Measurements from ENCODE around the gene PRIM2.
"Not testable (repeated sequence)": the region's sequence is repeated elsewhere in the genome, so short reads cannot be mapped to it uniquely, and the experiment has no call there.

- not testable (repeated sequence) for TF ChIP-seq ZNF10 (tag by site-specific recombination; IDR thresholded peaks at IDR 0.05); ZNF670 (tag by site-specific recombination; IDR thresholded peaks at IDR 0.05; ENCODE audit: low read depth); ZNF132 (tag by site-specific recombination; IDR thresholded peaks at IDR 0.05; ENCODE audit: borderline replicate concordance); CTCF (tag by site-specific recombination; IDR thresholded peaks at IDR 0.05); ZNF747 (tag by site-specific recombination; IDR thresholded peaks at IDR 0.05); ZEB2 (tag by site-specific recombination; IDR thresholded peaks at IDR 0.05)
Measured at GRCh38 chr6:57293472-57293871, 24.0 kb upstream of the PRIM2 start.

All from HEK293 (cell line).